ENCODE results near the gene TM9SF4. TPM values are rescaled to one million over a fixed set of nuclear protein-coding genes. Genes with fewer than 3 reads are reported as not detected.

TM9SF4 gene
- total RNA-seq, 6 donors from 2014 or later = 26.7 to 48.0 (median 37.1) TPM

GRCh38 chr20:32067234-32067821, 42.2 kb upstream of the TM9SF4 start:
- H3K36me3 ChIP-seq = no peaks in the 10 kb centered on the region
- no peaks in the 10 kb centered on the region for H3K9me3 ChIP-seq
- H3K27ac ChIP-seq = no peak overlapping the region
- H3K4me3 ChIP-seq = no peak overlapping the region
- peaks cover 0 to 3% (median 1%) of the 10 kb centered on the region in 4 donors for H3K4me1 ChIP-seq
- 50 to 52% methylated on average over 6 of the region's 6 CpGs for WGBS, 2 donors
- no peak for TF ChIP-seq POLR2A (IDR thresholded peaks at IDR 0.05)
- TF ChIP-seq POLR2AphosphoS5 (IDR thresholded peaks at IDR 0.05) = no peak
- no peak for TF ChIP-seq CTCF (IDR thresholded peaks at IDR 0.05)
- TF ChIP-seq EP300 (IDR thresholded peaks at IDR 0.05) = no peak
- H3K27me3 ChIP-seq = no peaks in the 10 kb centered on the region
- ATAC-seq (ENCODE audit: low FRiP score in 2 of 2) = no peak
- DNase-seq = no peak

GRCh38 chr20:32068174-32068573, 41.3 kb upstream of the TM9SF4 start:
- no peak for ATAC-seq (ENCODE audit: low FRiP score in 2 of 2)
- H3K9me3 ChIP-seq = no peaks in the 10 kb centered on the region
- 50 to 97% methylated on average over 2 of the region's 2 CpGs for WGBS, 2 donors
- DNase-seq = no peak
- peaks cover 0 to 3% (median 1%) of the 10 kb centered on the region in 4 donors for H3K4me1 ChIP-seq
- no peak for TF ChIP-seq POLR2A (IDR thresholded peaks at IDR 0.05)
- TF ChIP-seq CTCF (IDR thresholded peaks at IDR 0.05) = no peak
- no peak for TF ChIP-seq EP300 (IDR thresholded peaks at IDR 0.05)
- TF ChIP-seq POLR2AphosphoS5 (IDR thresholded peaks at IDR 0.05) = no peak
- no peaks in the 10 kb centered on the region for H3K36me3 ChIP-seq
- H3K27ac ChIP-seq = peak overlapping the region in 3 of 4 donors; percentile 35 to 75 (median 39)
- no peak overlapping the region for H3K4me3 ChIP-seq
- no peaks in the 10 kb centered on the region for H3K27me3 ChIP-seq

GRCh38 chr20:32069711-32070110, 39.8 kb upstream of the TM9SF4 start:
- Histone ChIP-seq H3K4me3 (no peak overlapping the region), H3K27me3 (no peaks in the 10 kb centered on the region), H3K9me3 (no peaks in the 10 kb centered on the region), H3K27ac (peak overlapping the region; percentile 54 to 74 (median 70)), H3K4me1 (peaks cover 0 to 3% (median 0%) of the 10 kb centered on the region in 4 donors), H3K36me3 (no peaks in the 10 kb centered on the region)
- TF ChIP-seq POLR2A (IDR thresholded peaks at IDR 0.05) (no peak), EP300 (IDR thresholded peaks at IDR 0.05) (no peak), CTCF (IDR thresholded peaks at IDR 0.05) (no peak), POLR2AphosphoS5 (IDR thresholded peaks at IDR 0.05) (no peak)
- no peak for ATAC-seq (ENCODE audit: low FRiP score in 2 of 2)
- no peak for DNase-seq

- no peak for DNase-seq
- Histone ChIP-seq H3K4me1 (peaks cover 0 to 3% (median 0%) of the 10 kb centered on the region in 4 donors), H3K36me3 (peaks cover 0 to 3% (median 0%) of the 10 kb centered on the region in 4 donors), H3K27ac (peak overlapping the region; percentile 6 to 73 (median 60)), H3K27me3 (no peaks in the 10 kb centered on the region), H3K9me3 (no peaks in the 10 kb centered on the region), H3K4me3 (no peak overlapping the region)
- 67 to 79% methylated on average over 1 of the region's 1 CpG for WGBS, 2 donors
- ATAC-seq (ENCODE audit: low FRiP score in 2 of 2) = no peak
- TF ChIP-seq POLR2AphosphoS5 (IDR thresholded peaks at IDR 0.05) (no peak), POLR2A (IDR thresholded peaks at IDR 0.05) (no peak), EP300 (IDR thresholded peaks at IDR 0.05) (no peak), CTCF (IDR thresholded peaks at IDR 0.05) (no peak)
Measured at GRCh38 chr20:32070282-32070681, 39.2 kb upstream of the TM9SF4 start.

DNA sequence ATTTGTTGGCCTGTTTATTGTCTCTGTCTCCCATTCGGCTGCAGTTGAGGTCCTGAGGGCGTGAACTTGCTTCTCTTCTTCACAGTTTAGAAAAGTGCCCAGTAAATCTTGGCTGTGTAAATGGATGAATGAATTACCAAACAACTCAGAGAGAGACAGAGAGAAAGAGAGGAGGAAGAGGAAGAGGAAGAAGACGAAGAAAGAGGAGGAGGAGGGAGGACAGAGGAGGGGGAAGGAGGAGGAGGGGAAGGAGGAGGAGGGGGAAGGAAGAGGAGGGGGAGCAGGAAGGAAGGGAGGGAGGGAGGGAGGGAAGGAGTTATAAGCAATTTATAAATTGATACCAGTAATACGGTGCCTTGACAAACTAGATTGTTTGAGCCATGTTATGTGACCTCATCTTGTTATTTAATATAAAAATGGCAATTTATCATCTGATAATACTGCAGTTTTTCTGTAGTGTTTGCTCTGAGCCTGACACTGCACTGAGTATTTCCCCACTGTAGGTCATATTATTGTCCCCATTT, 38.8 kb upstream of the TM9SF4 start:
- Histone ChIP-seq H3K9me3 (no peaks in the 10 kb centered on the region), H3K27me3 (no peaks in the 10 kb centered on the region), H3K27ac (peak overlapping the region; percentile 8 to 73 (median 60)), H3K4me1 (peaks cover 0 to 3% (median 0%) of the 10 kb centered on the region in 4 donors), H3K4me3 (no peak overlapping the region), H3K36me3 (peaks cover 0 to 4% (median 0%) of the 10 kb centered on the region in 4 donors)
- ATAC-seq (ENCODE audit: low FRiP score in 2 of 2) = no peak
- TF ChIP-seq EP300 (IDR thresholded peaks at IDR 0.05) (no peak), POLR2A (IDR thresholded peaks at IDR 0.05) (no peak), POLR2AphosphoS5 (IDR thresholded peaks at IDR 0.05) (no peak)
- 30 to 34% methylated on average over 4 of the region's 4 CpGs for WGBS, 2 donors
- no peak for DNase-seq

Measured in upper lobe of left lung (tissue), 6 donors.